Breast epithelium (tissue), 4 donors: ENCODE results near the gene TAAR9. TPM values are rescaled to one million over a fixed set of nuclear protein-coding genes. Genes with fewer than 3 reads are reported as not detected.
A peak's percentile ranks its signal among the peaks of the same experiment; 100 is the strongest.
"Not testable (repeated sequence)": the region's sequence is repeated elsewhere in the genome, so short reads cannot be mapped to it uniquely, and the experiment has no call there.

Source experiments
- DNase-seq, 2 donors: peaks; one replicate each; pipeline ENCODE4 v3.0.0-alpha.2; 2019; ENCODE audit warnings: low spot score in 2 of 2
- H3K27ac ChIP-seq, 2 donors: fragments of 200-600 bp; sonication (generic) in 1 of 2; one replicate each; pipeline ENCODE4 v1.5.1; 2016 to 2019; ENCODE audit warnings: mild to moderate bottlenecking in 1 of 2
- H3K27me3 ChIP-seq, 2 donors: fragments of 200-600 bp; sonication (generic) in 1 of 2; one replicate each; pipeline versions ENCODE4 v1.5.1 to v1.6.0; 2017 to 2019; ENCODE audit warnings: control low read depth in 1 of 2, mild to moderate bottlenecking in 1 of 2
- H3K36me3 ChIP-seq: fragments of 200-600 bp; one replicate; pipeline ENCODE4 v1.5.1; 2019
- H3K4me1 ChIP-seq, 2 donors: fragments of 200-600 bp; sonication (generic); one replicate each; pipeline ENCODE4 v1.5.1; 2016 to 2019; ENCODE audit warnings: control low read depth in 1 of 2
- H3K4me3 ChIP-seq, 3 donors: fragments of 200-600 bp; sonication (generic); 1 replicate in 2 of 3; 2 replicates in 1 of 3; pipeline ENCODE4 v1.5.1; 2016 to 2019; ENCODE audit warnings: mild to moderate bottlenecking in 3 of 3, moderate library complexity in 2 of 3
- H3K9me3 ChIP-seq, 2 donors: fragments of 200-600 bp; sonication (generic) in 1 of 2; one replicate each; pipeline ENCODE4 v1.5.1; 2016 to 2019; ENCODE audit warnings: control low read depth in 1 of 2
- CTCF ChIP-seq, 3 donors: fragments of 450-650 bp; IDR thresholded peaks; one replicate each; pipeline ENCODE4 v1.5.1; 2016 to 2017; ENCODE audit warnings: antibody characterized with exemption in 3 of 3, mild to moderate bottlenecking in 3 of 3, moderate library complexity in 3 of 3
- POLR2A ChIP-seq: fragments of 450-650 bp; IDR thresholded peaks from one replicate; pipeline ENCODE4 v1.6.1; 2016; ENCODE audit warnings: antibody characterized with exemption, mild to moderate bottlenecking, moderate library complexity
- POLR2AphosphoS5 ChIP-seq, 3 donors: sonication (generic); formaldehyde crosslinking; IDR thresholded peaks; one replicate each; pipeline ENCODE4 v1.6.1; 2017; ENCODE audit warnings: antibody characterized with exemption in 3 of 3
- intact Hi-C: fragments of 100-400 bp; cut with DNase I; formaldehyde crosslinking; loops from one replicate; pipeline ENCODE4 v1.15.1; 2023; ENCODE audit warnings: low total_unique reads
- total RNA-seq, 3 donors: library from RNA; depleted of rRNA; stranded (reverse); fragments of >200 nt; gene quantifications; one replicate each; pipeline ENCODE4 v1.1.0, GENCODE V29; 2016

Gene TAAR9
- total RNA-seq, 3 donors from 2014 or later: not detected

GRCh38 chr6:132525866-132526265, 12.2 kb upstream of the TAAR9 start:
- Histone ChIP-seq H3K4me1 (no peaks in the 10 kb centered on the region), H3K36me3 (no peaks in the 10 kb centered on the region), H3K4me3 (no peak overlapping the region), H3K27me3 (no peaks in the 10 kb centered on the region), H3K27ac (no peak overlapping the region), H3K9me3 (no peaks in the 10 kb centered on the region)
- TF ChIP-seq POLR2AphosphoS5 (IDR thresholded peaks at IDR 0.05) (no peak), POLR2A (no peak), CTCF (IDR thresholded peaks at IDR 0.05) (no peak)
- intact Hi-C loops: no loop called here
- no peak for DNase-seq

- H3K9me3 ChIP-seq: no peaks in the 10 kb centered on the region
- H3K27me3 ChIP-seq: no peaks in the 10 kb centered on the region
- no peaks in the 10 kb centered on the region for H3K36me3 ChIP-seq
- H3K4me3 ChIP-seq: no peak overlapping the region
- no peaks in the 10 kb centered on the region for H3K4me1 ChIP-seq
- DNase-seq: no peak
- TF ChIP-seq POLR2A (no peak), POLR2AphosphoS5 (IDR thresholded peaks at IDR 0.05) (no peak), CTCF (IDR thresholded peaks at IDR 0.05) (no peak)
- no peak overlapping the region for H3K27ac ChIP-seq
- intact Hi-C loops: no loop called here
Measured at GRCh38 chr6:132526461-132526860, 11.6 kb upstream of the TAAR9 start.

GRCh38 chr6:132527791-132528190, 10.3 kb upstream of the TAAR9 start:
- Histone ChIP-seq H3K9me3 (no peaks in the 10 kb centered on the region), H3K27ac (no peak overlapping the region), H3K27me3 (no peaks in the 10 kb centered on the region), H3K4me1 (no peaks in the 10 kb centered on the region), H3K4me3 (no peak overlapping the region), H3K36me3 (no peaks in the 10 kb centered on the region)
- no peak for DNase-seq
- intact Hi-C loops: no loop called here
- TF ChIP-seq POLR2A: no peak
- no peak for TF ChIP-seq CTCF (IDR thresholded peaks at IDR 0.05)
- TF ChIP-seq POLR2AphosphoS5 (IDR thresholded peaks at IDR 0.05): no peak

GRCh38 chr6:132530293-132530974, 7.6 kb upstream of the TAAR9 start:
- Histone ChIP-seq H3K4me1 (no peaks in the 10 kb centered on the region), H3K27me3 (no peaks in the 10 kb centered on the region), H3K4me3 (peak overlapping the region in 1 of 3 donors; percentile 30), H3K9me3 (no peaks in the 10 kb centered on the region), H3K27ac (no peak overlapping the region), H3K36me3 (no peaks in the 10 kb centered on the region)
- intact Hi-C loops: no loop called here
- peak; percentile 55 to 79 (median 74) for TF ChIP-seq CTCF (IDR thresholded peaks at IDR 0.05)
- no peak for TF ChIP-seq POLR2A
- DNase-seq: no peak

- H3K36me3 ChIP-seq, H3K9me3 ChIP-seq, H3K27ac ChIP-seq, DNase-seq, H3K27me3 ChIP-seq, H3K4me1 ChIP-seq, H3K4me3 ChIP-seq, intact Hi-C loops: not testable (repeated sequence)
Measured at GRCh38 chr6:132534546-132534945, 3.5 kb upstream of the TAAR9 start.
